A549 (cell line): ENCODE results near the gene CTIF. TPM values are rescaled to one million over a fixed set of nuclear protein-coding genes. Genes with fewer than 3 reads are reported as not detected.

Source experiments
- ATAC-seq, 2 experiments: fragments of 200-7000 bp in 1 of 2; fragments of >200 bp in 1 of 2; cut with Nextera tagmentation in 1 of 2; cut with Tn5 transposase in 1 of 2; 3 replicates each; pipeline versions ENCODE4 v1.8.0 to v1.9.1; 2018 to 2020; ENCODE audit warnings: mild to moderate bottlenecking in 1 of 2, moderate library complexity in 1 of 2
- CTCF ChIA-PET: fragments of 300-600 bp; sonication (Branson Sonifier 250); formaldehyde crosslinking; extraction: SDS; loops from one replicate; lab custom pipeline; 2021; ENCODE audit warnings: antibody characterized with exemption, inconsistent platforms; lab: Yijun Ruan, JAX
- POLR2A ChIA-PET: fragments of 350-600 bp; formaldehyde crosslinking; extraction: SDS; loops from one replicate; lab custom pipeline; 2021; ENCODE audit warnings: antibody characterized with exemption, inconsistent platforms; lab: Yijun Ruan, JAX
- DNase-seq, 2 experiments: peaks; one replicate each; pipeline versions ENCODE4 v3.0.0 to v3.0.0-alpha.2; 2011 to 2016; ENCODE audit warnings: low read depth in 1 of 2, low spot score in 1 of 2
- FAIRE-seq: peaks from 2 replicates; lab custom pipeline; 2011; peaks lifted over from hg19 to GRCh38; lab: Jason Lieb, UNC
- H3K27ac ChIP-seq, 2 experiments: fragments of >200 bp; sonication (Bioruptor Twin); formaldehyde crosslinking; 3 replicates each; pipeline ENCODE4 v1.5.1; 2016 to 2017
- H3K4me1 ChIP-seq: fragments of >200 bp; sonication (Bioruptor Twin); formaldehyde crosslinking; 3 replicates; pipeline ENCODE4 v1.6.1; 2016
- H3K4me2 ChIP-seq: fragments of >200 bp; sonication (Bioruptor Twin); formaldehyde crosslinking; 3 replicates; pipeline ENCODE4 v1.6.1; 2016
- H3K4me3 ChIP-seq: fragments of >200 bp; sonication (Bioruptor Twin); formaldehyde crosslinking; 3 replicates; pipeline ENCODE4 v1.5.1; 2016
- H3K9me3 ChIP-seq: fragments of >200 bp; sonication (Bioruptor Twin); formaldehyde crosslinking; 3 replicates; pipeline ENCODE4 v1.6.1; 2016
- CBX8 ChIP-seq: fragments of 200-600 bp; sonication (generic); IDR thresholded peaks from 2 replicates; pipeline ENCODE4 v1.6.1; 2016
- CEBPB ChIP-seq, 2 experiments: fragments of >200 bp in 1 of 2; sonication (Bioruptor Twin) in 1 of 2; formaldehyde crosslinking in 1 of 2; IDR thresholded peaks; 2 replicates each; pipeline ENCODE4 v1.6.1; 2012 to 2016
- CHD2 ChIP-seq: fragments of 150-350 bp; IDR thresholded peaks from 2 replicates; pipeline ENCODE4 v1.6.1; 2014; ENCODE audit warnings: low read length; ENCODE audit not compliant: partially characterized antibody
- FOXS1 ChIP-seq: fragments of 250-450 bp; sonication (Bioruptor Pico); IDR thresholded peaks from 2 replicates; pipeline ENCODE4 v1.5.0; 2020; ENCODE audit warnings: mild to moderate bottlenecking, moderate library complexity
- GATA3 ChIP-seq: IDR thresholded peaks from 2 replicates; pipeline ENCODE4 v1.6.1; 2012; ENCODE audit warnings: borderline replicate concordance
- HDAC2 ChIP-seq: fragments of 200-600 bp; sonication (generic); IDR thresholded peaks from 2 replicates; pipeline ENCODE4 v1.6.1; 2016
- HOXA7 ChIP-seq: fragments of 250-450 bp; sonication (Bioruptor Pico); IDR thresholded peaks from 2 replicates; pipeline ENCODE4 v1.5.0; 2020; ENCODE audit warnings: mild to moderate bottlenecking, moderate library complexity
- HOXB13 ChIP-seq: fragments of 250-450 bp; sonication (Bioruptor Pico); IDR thresholded peaks from 2 replicates; pipeline ENCODE4 v1.5.0; 2020; ENCODE audit warnings: low read depth, mild to moderate bottlenecking, moderate library complexity
- HOXB5 ChIP-seq: fragments of 250-450 bp; sonication (Bioruptor Pico); IDR thresholded peaks from 2 replicates; pipeline ENCODE4 v1.5.0; 2020; ENCODE audit warnings: mild to moderate bottlenecking, moderate library complexity
- JUNB ChIP-seq: fragments of >200 bp; sonication (Bioruptor Twin); formaldehyde crosslinking; IDR thresholded peaks from 2 replicates; pipeline ENCODE4 v1.6.1; 2016
- MAFK ChIP-seq: fragments of 450-650 bp; IDR thresholded peaks from 2 replicates; pipeline ENCODE4 v1.6.1; 2014; ENCODE audit not compliant: partially characterized antibody
- NFE2L2 ChIP-seq: fragments of 150-350 bp; conservative IDR thresholded peaks from 2 replicates; pipeline ENCODE4 v1.6.1; 2014; ENCODE audit warnings: low read length
- NPAS2 ChIP-seq: fragments of 250-450 bp; sonication (Bioruptor Pico); IDR thresholded peaks from 2 replicates; pipeline ENCODE4 v1.8.0; 2022; ENCODE audit warnings: mild to moderate bottlenecking, moderate library complexity, borderline replicate concordance
- TFCP2L1 ChIP-seq: fragments of 250-450 bp; sonication (Bioruptor Pico); IDR thresholded peaks from 2 replicates; pipeline ENCODE4 v1.5.0; 2021; ENCODE audit warnings: mild to moderate bottlenecking
- ZNF302 ChIP-seq: fragments of 250-450 bp; sonication (Bioruptor Pico); IDR thresholded peaks from 2 replicates; pipeline ENCODE4 v1.9.0; 2021; ENCODE audit warnings: inconsistent platforms, mild to moderate bottlenecking, moderate library complexity
- WGBS: methylation state at CpG from one replicate; pipeline ENCODE4 v1.1.6; 2017; ENCODE audit errors: missing lambda C conversion rate; 5-methylcytosine and 5-hydroxymethylcytosine counted together
- polyA plus RNA-seq, 4 experiments: library from polyadenylated mRNA; depleted of rRNA in 3 of 4; stranded (reverse); fragments of >200 nt; fragmentation: RNase III in 1 of 4; extraction: RNeasy Plus Mini Kit Qiagen cat#74134 plus additional on column Dnase treatment in 1 of 4; gene quantifications; 2 replicates in 3 of 4; 3 replicates in 1 of 4; pipeline ENCODE4 v1.2.3, GENCODE V29; 2011 to 2017
- TF ChIP-seq, protein P1 (sequence below): fragments of >200 bp; sonication (Bioruptor Twin); formaldehyde crosslinking; IDR thresholded peaks from 3 replicates; pipeline ENCODE4 v1.6.1; 2016
- TF ChIP-seq, protein P2 (sequence below): IDR thresholded peaks from 2 replicates; pipeline ENCODE4 v1.6.1; 2012
- TF ChIP-seq, protein P3 (sequence below): fragments of 250-450 bp; sonication (Bioruptor Pico); IDR thresholded peaks from 2 replicates; pipeline ENCODE4 v1.5.0; 2020; ENCODE audit warnings: low read depth, mild to moderate bottlenecking, moderate library complexity
- TF ChIP-seq, protein P4 (sequence below): fragments of 150-350 bp; IDR thresholded peaks from 2 replicates; pipeline ENCODE4 v1.6.1; 2014; ENCODE audit warnings: low read depth, mild to moderate bottlenecking, low read length
- TF ChIP-seq, protein P5 (sequence below): fragments of 250-450 bp; sonication (Bioruptor Pico); IDR thresholded peaks from 2 replicates; pipeline ENCODE4 v1.5.0; 2021; ENCODE audit warnings: mild to moderate bottlenecking, moderate library complexity, borderline replicate concordance
- TF ChIP-seq, protein P6 (sequence below): fragments of 200-600 bp; sonication (generic); IDR thresholded peaks from 2 replicates; pipeline ENCODE4 v1.6.1; 2016; ENCODE audit warnings: antibody characterized with exemption, mild to moderate bottlenecking, moderate library complexity

CTIF gene
- polyA plus RNA-seq, 2 of the 4 experiments (the other 2 are of a cell fraction): 17.0 to 24.7 TPM

DNA sequence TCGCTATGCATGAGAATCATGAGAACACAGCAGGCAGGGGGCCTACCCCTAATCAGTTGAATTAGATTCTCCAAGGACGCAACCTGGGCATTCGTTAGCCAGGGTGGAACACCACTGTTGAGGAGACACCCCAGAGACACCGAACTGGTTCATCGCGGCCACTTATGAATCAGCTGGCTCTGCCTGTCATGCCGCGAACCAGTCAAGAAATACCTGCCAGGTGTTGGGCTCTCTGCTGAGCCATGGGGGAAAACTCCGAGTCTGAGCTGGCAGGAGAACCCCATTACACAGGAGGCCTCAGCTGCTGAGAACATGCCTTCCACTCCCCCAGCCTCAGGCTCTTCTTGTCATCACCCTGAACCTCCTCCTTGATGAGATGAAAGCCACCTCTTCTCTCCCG lies 227.7 kb downstream of the CTIF start:
- WGBS: 89% methylated on average over 10 of the region's 10 CpGs
- DNase-seq (no peak), ATAC-seq (no peak), FAIRE-seq (no peak)
- H3K4me1 ChIP-seq: no peaks in the 10 kb centered on the region
- ChIA-PET CTCF (no interaction called here), POLR2A (no interaction called here)
- H3K4me2 ChIP-seq: no peak overlapping the region
- H3K27ac ChIP-seq: no peak overlapping the region
- TF ChIP-seq, protein P1, sequence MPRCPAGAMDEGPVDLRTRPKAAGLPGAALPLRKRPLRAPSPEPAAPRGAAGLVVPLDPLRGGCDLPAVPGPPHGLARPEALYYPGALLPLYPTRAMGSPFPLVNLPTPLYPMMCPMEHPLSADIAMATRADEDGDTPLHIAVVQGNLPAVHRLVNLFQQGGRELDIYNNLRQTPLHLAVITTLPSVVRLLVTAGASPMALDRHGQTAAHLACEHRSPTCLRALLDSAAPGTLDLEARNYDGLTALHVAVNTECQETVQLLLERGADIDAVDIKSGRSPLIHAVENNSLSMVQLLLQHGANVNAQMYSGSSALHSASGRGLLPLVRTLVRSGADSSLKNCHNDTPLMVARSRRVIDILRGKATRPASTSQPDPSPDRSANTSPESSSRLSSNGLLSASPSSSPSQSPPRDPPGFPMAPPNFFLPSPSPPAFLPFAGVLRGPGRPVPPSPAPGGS: no peak
- TF ChIP-seq HOXB13 (CRISPR knock-in tag): no peak
- TF ChIP-seq CHD2: no peak
- no peak for TF ChIP-seq GATA3
- no peak for TF ChIP-seq TFCP2L1 (CRISPR knock-in tag)
- no peak for TF ChIP-seq NFE2L2
- no peak for TF ChIP-seq FOXS1 (CRISPR knock-in tag)
- no peak for TF ChIP-seq JUNB
- no peak for TF ChIP-seq CBX8
- TF ChIP-seq, protein P2, sequence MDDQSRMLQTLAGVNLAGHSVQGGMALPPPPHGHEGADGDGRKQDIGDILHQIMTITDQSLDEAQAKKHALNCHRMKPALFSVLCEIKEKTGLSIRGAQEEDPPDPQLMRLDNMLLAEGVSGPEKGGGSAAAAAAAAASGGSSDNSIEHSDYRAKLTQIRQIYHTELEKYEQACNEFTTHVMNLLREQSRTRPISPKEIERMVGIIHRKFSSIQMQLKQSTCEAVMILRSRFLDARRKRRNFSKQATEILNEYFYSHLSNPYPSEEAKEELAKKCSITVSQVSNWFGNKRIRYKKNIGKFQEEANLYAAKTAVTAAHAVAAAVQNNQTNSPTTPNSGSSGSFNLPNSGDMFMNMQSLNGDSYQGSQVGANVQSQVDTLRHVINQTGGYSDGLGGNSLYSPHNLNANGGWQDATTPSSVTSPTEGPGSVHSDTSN: no peak
- TF ChIP-seq, protein P3, sequence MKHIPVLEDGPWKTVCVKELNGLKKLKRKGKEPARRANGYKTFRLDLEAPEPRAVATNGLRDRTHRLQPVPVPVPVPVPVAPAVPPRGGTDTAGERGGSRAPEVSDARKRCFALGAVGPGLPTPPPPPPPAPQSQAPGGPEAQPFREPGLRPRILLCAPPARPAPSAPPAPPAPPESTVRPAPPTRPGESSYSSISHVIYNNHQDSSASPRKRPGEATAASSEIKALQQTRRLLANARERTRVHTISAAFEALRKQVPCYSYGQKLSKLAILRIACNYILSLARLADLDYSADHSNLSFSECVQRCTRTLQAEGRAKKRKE (CRISPR knock-in tag): no peak
- TF ChIP-seq, protein P4, sequence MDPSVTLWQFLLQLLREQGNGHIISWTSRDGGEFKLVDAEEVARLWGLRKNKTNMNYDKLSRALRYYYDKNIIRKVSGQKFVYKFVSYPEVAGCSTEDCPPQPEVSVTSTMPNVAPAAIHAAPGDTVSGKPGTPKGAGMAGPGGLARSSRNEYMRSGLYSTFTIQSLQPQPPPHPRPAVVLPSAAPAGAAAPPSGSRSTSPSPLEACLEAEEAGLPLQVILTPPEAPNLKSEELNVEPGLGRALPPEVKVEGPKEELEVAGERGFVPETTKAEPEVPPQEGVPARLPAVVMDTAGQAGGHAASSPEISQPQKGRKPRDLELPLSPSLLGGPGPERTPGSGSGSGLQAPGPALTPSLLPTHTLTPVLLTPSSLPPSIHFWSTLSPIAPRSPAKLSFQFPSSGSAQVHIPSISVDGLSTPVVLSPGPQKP: no peak
- TF ChIP-seq CEBPB (IDR thresholded peaks at IDR 0.05): no peak
- TF ChIP-seq, protein P5, sequence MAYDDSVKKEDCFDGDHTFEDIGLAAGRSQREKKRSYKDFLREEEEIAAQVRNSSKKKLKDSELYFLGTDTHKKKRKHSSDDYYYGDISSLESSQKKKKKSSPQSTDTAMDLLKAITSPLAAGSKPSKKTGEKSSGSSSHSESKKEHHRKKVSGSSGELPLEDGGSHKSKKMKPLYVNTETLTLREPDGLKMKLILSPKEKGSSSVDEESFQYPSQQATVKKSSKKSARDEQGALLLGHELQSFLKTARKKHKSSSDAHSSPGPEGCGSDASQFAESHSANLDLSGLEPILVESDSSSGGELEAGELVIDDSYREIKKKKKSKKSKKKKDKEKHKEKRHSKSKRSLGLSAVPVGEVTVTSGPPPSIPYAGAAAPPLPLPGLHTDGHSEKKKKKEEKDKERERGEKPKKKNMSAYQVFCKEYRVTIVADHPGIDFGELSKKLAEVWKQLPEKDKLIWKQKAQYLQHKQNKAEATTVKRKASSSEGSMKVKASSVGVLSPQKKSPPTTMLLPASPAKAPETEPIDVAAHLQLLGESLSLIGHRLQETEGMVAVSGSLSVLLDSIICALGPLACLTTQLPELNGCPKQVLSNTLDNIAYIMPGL (CRISPR knock-in tag): no peak
- H3K4me3 ChIP-seq: no peak overlapping the region
- no peaks in the 10 kb centered on the region for H3K9me3 ChIP-seq

DNA sequence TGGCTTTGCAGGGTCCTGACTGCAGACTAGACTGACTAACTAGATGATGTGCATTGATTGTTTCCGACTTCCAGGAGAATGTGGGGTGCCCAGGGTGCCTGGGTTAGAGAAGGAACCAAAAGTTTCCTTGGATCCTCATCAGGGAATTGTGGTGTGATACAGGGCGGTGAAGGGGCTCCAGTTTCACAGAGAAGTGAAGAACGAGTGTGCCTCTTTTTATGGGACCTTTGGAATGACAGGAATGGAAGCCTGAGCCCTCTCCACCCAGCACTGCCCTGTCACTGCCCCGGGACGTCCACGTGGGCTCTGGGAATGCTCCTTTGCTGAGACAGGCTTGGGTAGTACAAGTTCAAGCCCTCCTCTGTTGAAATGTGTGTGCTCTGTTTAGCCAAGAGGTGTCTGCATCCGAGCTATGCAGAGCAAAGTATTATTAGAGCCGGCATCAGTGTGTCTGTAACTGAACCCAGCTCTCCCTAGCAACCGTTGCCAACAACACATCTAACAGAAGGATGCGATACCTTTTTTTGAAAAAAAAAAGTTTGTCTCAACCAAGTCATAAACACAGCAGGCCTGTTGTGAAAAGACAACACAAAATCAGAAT lies 228.4 kb downstream of the CTIF start:
- H3K9me3 ChIP-seq: no peaks in the 10 kb centered on the region
- CTCF ChIA-PET: interaction anchor here (2.2 kb wide), 1 partner anchor 10 kb away, joined by 7 read pairs; no protein-coding TSS in a partner anchor
- POLR2A ChIA-PET: no interaction called here
- TF ChIP-seq MAFK (no peak), ZNF302 (CRISPR knock-in tag) (no peak), HOXB13 (CRISPR knock-in tag) (no peak), HDAC2 (no peak), CEBPB (IDR thresholded peaks at IDR 0.05) (no peak), TFCP2L1 (CRISPR knock-in tag) (no peak), CHD2 (no peak), HOXA7 (no peak), JUNB (no peak), NPAS2 (CRISPR knock-in tag) (no peak), HOXB5 (CRISPR knock-in tag) (no peak), FOXS1 (CRISPR knock-in tag) (no peak)
- TF ChIP-seq, protein P2: no peak
- TF ChIP-seq, protein P6, sequence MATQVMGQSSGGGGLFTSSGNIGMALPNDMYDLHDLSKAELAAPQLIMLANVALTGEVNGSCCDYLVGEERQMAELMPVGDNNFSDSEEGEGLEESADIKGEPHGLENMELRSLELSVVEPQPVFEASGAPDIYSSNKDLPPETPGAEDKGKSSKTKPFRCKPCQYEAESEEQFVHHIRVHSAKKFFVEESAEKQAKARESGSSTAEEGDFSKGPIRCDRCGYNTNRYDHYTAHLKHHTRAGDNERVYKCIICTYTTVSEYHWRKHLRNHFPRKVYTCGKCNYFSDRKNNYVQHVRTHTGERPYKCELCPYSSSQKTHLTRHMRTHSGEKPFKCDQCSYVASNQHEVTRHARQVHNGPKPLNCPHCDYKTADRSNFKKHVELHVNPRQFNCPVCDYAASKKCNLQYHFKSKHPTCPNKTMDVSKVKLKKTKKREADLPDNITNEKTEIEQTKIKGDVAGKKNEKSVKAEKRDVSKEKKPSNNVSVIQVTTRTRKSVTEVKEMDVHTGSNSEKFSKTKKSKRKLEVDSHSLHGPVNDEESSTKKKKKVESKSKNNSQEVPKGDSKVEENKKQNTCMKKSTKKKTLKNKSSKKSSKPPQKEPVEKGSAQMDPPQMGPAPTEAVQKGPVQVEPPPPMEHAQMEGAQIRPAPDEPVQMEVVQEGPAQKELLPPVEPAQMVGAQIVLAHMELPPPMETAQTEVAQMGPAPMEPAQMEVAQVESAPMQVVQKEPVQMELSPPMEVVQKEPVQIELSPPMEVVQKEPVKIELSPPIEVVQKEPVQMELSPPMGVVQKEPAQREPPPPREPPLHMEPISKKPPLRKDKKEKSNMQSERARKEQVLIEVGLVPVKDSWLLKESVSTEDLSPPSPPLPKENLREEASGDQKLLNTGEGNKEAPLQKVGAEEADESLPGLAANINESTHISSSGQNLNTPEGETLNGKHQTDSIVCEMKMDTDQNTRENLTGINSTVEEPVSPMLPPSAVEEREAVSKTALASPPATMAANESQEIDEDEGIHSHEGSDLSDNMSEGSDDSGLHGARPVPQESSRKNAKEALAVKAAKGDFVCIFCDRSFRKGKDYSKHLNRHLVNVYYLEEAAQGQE: no peak
- DNase-seq (no peak), FAIRE-seq (no peak), ATAC-seq (peak in 1 of 2 experiments; percentile 57; a peak in 1 of 6 replicates)
- no peaks in the 10 kb centered on the region for H3K4me1 ChIP-seq
- H3K4me3 ChIP-seq: no peak overlapping the region
- WGBS: 77% methylated on average over 10 of the region's 10 CpGs
- no peak overlapping the region for H3K4me2 ChIP-seq
- H3K27ac ChIP-seq: no peak overlapping the region
